ENCODE results near the gene CCDC146. TPM values are rescaled to one million over a fixed set of nuclear protein-coding genes. Genes with fewer than 3 reads are reported as not detected.

CCDC146 gene
- total RNA-seq, 6 experiments from 2014 or later, result 2.6 to 7.2 (median 4.0) TPM

- H3K27ac ChIP-seq, result no peak overlapping the region
- 80% methylated on average over 2 of the region's 2 CpGs for whole genome bisulfite sequencing (ENCODE audit: insufficient coverage, low coverage, low lambda C conversion rate, missing lambda C conversion rate)
- no peak overlapping the region for H3K4me3 ChIP-seq
- DNase-seq (no peak), ATAC-seq (no peak)
- H3K4me1 ChIP-seq, result no peaks in the 10 kb centered on the region
- H3K9me3 ChIP-seq, result no peaks in the 10 kb centered on the region
- intact Hi-C loops (cut with DNase I), result no loop called here
- no peaks in the 10 kb centered on the region for H3K27me3 ChIP-seq
- no peaks in the 10 kb centered on the region for H3K36me3 ChIP-seq
- no peak for TF ChIP-seq POLR2A (IDR thresholded peaks at IDR 0.05)
- TF ChIP-seq, protein P1, sequence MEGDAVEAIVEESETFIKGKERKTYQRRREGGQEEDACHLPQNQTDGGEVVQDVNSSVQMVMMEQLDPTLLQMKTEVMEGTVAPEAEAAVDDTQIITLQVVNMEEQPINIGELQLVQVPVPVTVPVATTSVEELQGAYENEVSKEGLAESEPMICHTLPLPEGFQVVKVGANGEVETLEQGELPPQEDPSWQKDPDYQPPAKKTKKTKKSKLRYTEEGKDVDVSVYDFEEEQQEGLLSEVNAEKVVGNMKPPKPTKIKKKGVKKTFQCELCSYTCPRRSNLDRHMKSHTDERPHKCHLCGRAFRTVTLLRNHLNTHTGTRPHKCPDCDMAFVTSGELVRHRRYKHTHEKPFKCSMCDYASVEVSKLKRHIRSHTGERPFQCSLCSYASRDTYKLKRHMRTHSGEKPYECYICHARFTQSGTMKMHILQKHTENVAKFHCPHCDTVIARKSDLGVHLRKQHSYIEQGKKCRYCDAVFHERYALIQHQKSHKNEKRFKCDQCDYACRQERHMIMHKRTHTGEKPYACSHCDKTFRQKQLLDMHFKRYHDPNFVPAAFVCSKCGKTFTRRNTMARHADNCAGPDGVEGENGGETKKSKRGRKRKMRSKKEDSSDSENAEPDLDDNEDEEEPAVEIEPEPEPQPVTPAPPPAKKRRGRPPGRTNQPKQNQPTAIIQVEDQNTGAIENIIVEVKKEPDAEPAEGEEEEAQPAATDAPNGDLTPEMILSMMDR (IDR thresholded peaks at IDR 0.05), result no peak
Measured at GRCh38 chr7:77337456-77337990, 215.1 kb downstream of the CCDC146 start.

DNA sequence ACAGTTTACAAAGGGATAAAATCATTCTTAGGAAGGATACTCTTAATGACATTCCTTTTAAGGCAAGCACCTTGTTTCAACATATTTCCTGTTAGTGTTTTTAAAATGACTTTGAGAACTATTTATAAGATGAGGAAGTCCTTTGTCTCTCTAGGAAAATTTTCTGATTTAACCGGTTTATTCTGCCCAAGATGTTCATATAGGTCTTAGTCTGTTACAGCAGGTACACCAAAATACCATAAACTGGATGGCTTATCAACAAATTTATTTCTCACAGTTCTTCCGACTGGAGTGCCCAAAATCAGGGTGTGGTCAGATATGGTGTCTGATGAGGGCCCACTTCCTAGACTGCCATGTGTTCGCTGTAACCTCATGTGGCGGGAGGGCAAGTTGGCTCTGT, 215.8 kb downstream of the CCDC146 start:
- Histone ChIP-seq H3K36me3 (no peaks in the 10 kb centered on the region), H3K4me3 (no peak overlapping the region), H3K27me3 (no peaks in the 10 kb centered on the region), H3K27ac (no peak overlapping the region), H3K9me3 (no peaks in the 10 kb centered on the region), H3K4me1 (no peaks in the 10 kb centered on the region)
- peak in 2 of 4 donors; percentile 31 to 32 for ATAC-seq
- intact Hi-C loops (cut with DNase I), result no loop called here
- DNase-seq, result no peak
- WGBS (ENCODE audit: insufficient coverage, low coverage, low lambda C conversion rate, missing lambda C conversion rate), result 66% methylated on average over 4 of the region's 4 CpGs
- TF ChIP-seq, protein P1 (IDR thresholded peaks at IDR 0.05), result no peak
- no peak for TF ChIP-seq POLR2A (IDR thresholded peaks at IDR 0.05)

DNA sequence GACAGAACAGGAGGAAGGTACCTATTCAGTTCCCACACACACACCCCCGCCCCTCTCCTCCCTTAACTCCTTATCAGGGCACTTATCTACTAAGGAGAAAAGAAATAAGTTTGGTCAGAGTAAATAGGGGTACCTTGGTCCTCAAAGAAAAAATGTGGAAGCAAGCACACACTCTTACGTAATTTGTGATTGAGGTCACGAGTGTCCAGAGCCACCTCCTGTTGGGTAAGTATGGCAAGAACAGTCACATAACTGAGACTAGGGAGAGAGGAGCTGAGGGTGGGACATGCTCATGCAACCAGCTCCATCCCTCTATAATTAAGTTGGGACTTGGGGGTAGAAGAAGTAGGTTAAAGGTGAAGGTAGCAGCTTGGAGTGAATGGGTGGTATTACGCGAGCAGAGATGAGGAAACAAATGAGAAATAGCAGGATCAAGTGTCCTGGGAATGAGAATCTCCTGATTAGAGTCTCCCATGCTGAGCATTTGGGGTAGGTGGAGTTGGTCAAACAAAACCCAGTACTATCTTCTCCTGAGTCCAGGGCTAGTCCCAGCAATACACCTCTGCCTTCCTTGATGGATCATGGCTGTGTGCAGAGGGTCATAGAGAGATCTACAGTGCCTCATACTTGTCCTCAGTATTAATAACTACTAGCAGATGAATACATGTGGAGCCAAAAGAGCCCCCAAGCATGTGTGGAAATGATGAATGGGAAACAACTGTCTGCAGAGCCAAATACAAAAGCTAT, 216.6 kb downstream of the CCDC146 start:
- no peak for TF ChIP-seq POLR2A (IDR thresholded peaks at IDR 0.05)
- TF ChIP-seq, protein P1 (IDR thresholded peaks at IDR 0.05), result no peak
- Histone ChIP-seq H3K4me1 (no peaks in the 10 kb centered on the region), H3K36me3 (no peaks in the 10 kb centered on the region), H3K27ac (no peak overlapping the region), H3K4me3 (no peak overlapping the region), H3K27me3 (no peaks in the 10 kb centered on the region), H3K9me3 (no peaks in the 10 kb centered on the region)
- intact Hi-C loops (cut with DNase I), result no loop called here
- WGBS (ENCODE audit: insufficient coverage, low coverage, low lambda C conversion rate, missing lambda C conversion rate), result 49% methylated on average over 5 of the region's 5 CpGs
- peak; percentile 21 to 74 (median 66) for ATAC-seq
- no peak for DNase-seq

DNA sequence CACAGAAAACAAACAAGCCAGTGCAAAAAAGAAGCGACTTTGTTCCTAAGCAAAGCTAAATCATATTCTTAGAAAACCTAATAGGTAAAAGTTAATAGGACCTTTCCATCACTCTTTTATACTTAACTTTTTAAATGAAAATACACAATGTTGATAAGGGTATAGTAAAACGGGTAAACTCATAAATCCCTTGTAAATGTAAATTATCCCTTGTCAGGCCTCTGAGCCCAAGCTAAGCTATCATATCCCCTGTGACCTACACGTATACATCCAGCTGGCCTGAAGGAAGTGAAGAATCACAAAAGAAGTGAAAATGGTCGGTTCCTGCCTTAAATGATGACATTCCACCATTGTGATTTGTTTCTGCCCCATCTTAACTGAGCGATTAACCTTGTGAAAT, 217.3 kb downstream of the CCDC146 start:
- no peaks in the 10 kb centered on the region for H3K4me1 ChIP-seq
- intact Hi-C loops (cut with DNase I), result no loop called here
- no peak overlapping the region for H3K27ac ChIP-seq
- H3K4me3 ChIP-seq, result no peak overlapping the region
- H3K9me3 ChIP-seq, result no peaks in the 10 kb centered on the region
- no peaks in the 10 kb centered on the region for H3K27me3 ChIP-seq
- H3K36me3 ChIP-seq, result no peaks in the 10 kb centered on the region
- ATAC-seq, result no peak
- no peak for DNase-seq
- TF ChIP-seq, protein P1 (IDR thresholded peaks at IDR 0.05), result no peak
- TF ChIP-seq POLR2A (IDR thresholded peaks at IDR 0.05), result no peak
- WGBS (ENCODE audit: insufficient coverage, low coverage, low lambda C conversion rate, missing lambda C conversion rate), result 85% methylated on average over 5 of the region's 5 CpGs

Other genes starting within 250 kb of the CCDC146 start
- not detected for gene SPDYE17, start 90.3 kb upstream of the CCDC146 start, total RNA-seq
- gene SPDYE18, start 60.1 kb upstream of the CCDC146 start, total RNA-seq, result 1 to 10 TPM in 1 of 6 experiments, under 1 TPM in 2, not detected in 3; 0.51 to 1.3 (median 0.62) TPM
- 10 to 100 TPM in 1 of 6 experiments, 1 to 10 TPM in 5; 3.4 to 19.3 (median 7.5) TPM for gene FGL2, start 77.2 kb downstream of the CCDC146 start, total RNA-seq

Measured in right lobe of liver (tissue), 6 donors.